ENCODE results near the gene STYXL2.

Gene STYXL2

GRCh38 chr1:167110586-167110985 is 16.7 kb downstream of the STYXL2 start:
- DNase-seq (ENCODE audit: extremely low spot score): no peak
- ChIA-PET CTCF (interaction anchor here (1.0 to 1.6 kb wide), 2 partner anchors 19 to 52 kb away, joined by 4 to 8 read pairs; no protein-coding TSS in a partner anchor), POLR2A (no interaction called here)
- TF ChIP-seq, protein P1, sequence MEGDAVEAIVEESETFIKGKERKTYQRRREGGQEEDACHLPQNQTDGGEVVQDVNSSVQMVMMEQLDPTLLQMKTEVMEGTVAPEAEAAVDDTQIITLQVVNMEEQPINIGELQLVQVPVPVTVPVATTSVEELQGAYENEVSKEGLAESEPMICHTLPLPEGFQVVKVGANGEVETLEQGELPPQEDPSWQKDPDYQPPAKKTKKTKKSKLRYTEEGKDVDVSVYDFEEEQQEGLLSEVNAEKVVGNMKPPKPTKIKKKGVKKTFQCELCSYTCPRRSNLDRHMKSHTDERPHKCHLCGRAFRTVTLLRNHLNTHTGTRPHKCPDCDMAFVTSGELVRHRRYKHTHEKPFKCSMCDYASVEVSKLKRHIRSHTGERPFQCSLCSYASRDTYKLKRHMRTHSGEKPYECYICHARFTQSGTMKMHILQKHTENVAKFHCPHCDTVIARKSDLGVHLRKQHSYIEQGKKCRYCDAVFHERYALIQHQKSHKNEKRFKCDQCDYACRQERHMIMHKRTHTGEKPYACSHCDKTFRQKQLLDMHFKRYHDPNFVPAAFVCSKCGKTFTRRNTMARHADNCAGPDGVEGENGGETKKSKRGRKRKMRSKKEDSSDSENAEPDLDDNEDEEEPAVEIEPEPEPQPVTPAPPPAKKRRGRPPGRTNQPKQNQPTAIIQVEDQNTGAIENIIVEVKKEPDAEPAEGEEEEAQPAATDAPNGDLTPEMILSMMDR (IDR thresholded peaks at IDR 0.05; ENCODE audit: control extremely low read depth, extremely low read depth, low read depth, missing control alignments): no peak

DNA sequence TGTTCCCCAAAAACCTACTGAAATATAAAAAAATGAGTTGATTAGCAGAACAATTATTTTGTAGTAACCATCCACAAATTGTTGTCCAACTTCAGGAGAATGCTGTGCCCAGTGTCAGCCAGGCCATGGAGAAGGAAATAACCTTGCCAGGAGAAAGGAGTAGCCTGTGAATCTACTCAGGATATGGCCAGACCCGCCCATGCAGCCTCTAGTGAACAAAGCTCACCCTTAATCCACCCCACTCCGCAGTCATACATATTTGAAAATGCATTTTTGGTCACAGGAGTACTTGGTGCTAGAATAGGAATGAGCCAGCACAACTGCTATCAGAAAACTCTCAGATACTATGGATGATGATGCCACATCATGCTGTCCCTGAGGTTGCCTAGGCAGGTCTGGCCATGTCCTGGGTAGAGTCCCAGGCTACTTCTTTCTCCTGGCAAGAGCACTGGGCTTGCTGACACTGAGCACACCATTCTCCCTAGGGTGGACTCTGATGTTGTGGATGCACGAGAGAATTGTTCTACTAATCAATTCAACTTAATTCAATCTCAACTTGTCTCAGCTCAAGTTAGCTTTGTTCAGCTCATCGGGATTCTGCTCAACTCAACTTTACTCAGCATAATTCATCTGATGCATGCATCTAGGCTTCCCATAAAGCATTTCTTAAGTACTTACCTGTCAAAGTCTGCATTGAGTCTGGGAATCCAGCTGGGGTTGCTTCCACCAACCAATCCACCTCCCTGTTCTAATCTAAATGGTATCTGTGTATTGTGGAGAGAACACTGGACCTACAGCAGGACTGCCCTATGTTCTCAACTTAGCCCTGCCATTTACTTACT is 18.2 kb downstream of the STYXL2 start:
- POLR2A ChIA-PET: no interaction called here
- no peak for DNase-seq (ENCODE audit: extremely low spot score)
- CTCF ChIA-PET: interaction anchor here (1.0 to 1.7 kb wide), 4 partner anchors 9 to 202 kb away, joined by 3 to 4 read pairs (median 4); no protein-coding TSS in a partner anchor
- TF ChIP-seq, protein P1 (IDR thresholded peaks at IDR 0.05; ENCODE audit: control extremely low read depth, extremely low read depth, low read depth, missing control alignments): no peak

- no peak for DNase-seq (ENCODE audit: extremely low spot score)
- TF ChIP-seq, protein P1 (IDR thresholded peaks at IDR 0.05; ENCODE audit: control extremely low read depth, extremely low read depth, low read depth, missing control alignments): no peak
- ChIA-PET POLR2A (no interaction called here), CTCF (interaction anchor here (1.0 to 1.3 kb wide), 3 partner anchors 9 to 420 kb away, joined by 3 to 4 read pairs (median 3); no protein-coding TSS in a partner anchor)
These were observed 20.9 kb downstream of the STYXL2 start for GRCh38 chr1:167114725-167115124.

- ChIA-PET CTCF (interaction anchor here (0.6 to 1.6 kb wide), 5 partner anchors 9 to 419 kb away, joined by 3 to 7 read pairs (median 4); no protein-coding TSS in a partner anchor), POLR2A (no interaction called here)
- DNase-seq (ENCODE audit: extremely low spot score): no peak
- TF ChIP-seq, protein P1 (IDR thresholded peaks at IDR 0.05; ENCODE audit: control extremely low read depth, extremely low read depth, low read depth, missing control alignments): no peak
These were observed 21.8 kb downstream of the STYXL2 start for GRCh38 chr1:167115655-167116054.

- ChIA-PET CTCF (interaction anchor here (0.6 to 1.6 kb wide), 5 partner anchors 9 to 206 kb away, joined by 3 to 7 read pairs (median 4); no protein-coding TSS in a partner anchor), POLR2A (no interaction called here)
- TF ChIP-seq, protein P1 (IDR thresholded peaks at IDR 0.05; ENCODE audit: control extremely low read depth, extremely low read depth, low read depth, missing control alignments): no peak
- no peak for DNase-seq (ENCODE audit: extremely low spot score)
These were observed 22.3 kb downstream of the STYXL2 start for GRCh38 chr1:167116174-167116573.

GRCh38 chr1:167117225-167117624 is 23.4 kb downstream of the STYXL2 start:
- DNase-seq (ENCODE audit: extremely low spot score): no peak
- POLR2A ChIA-PET: no interaction called here
- CTCF ChIA-PET: interaction anchor here (1.3 kb wide), 1 partner anchor 8 kb away, joined by 4 read pairs; no protein-coding TSS in a partner anchor
- TF ChIP-seq, protein P1 (IDR thresholded peaks at IDR 0.05; ENCODE audit: control extremely low read depth, extremely low read depth, low read depth, missing control alignments): no peak
